HFFc6 (cell line): ENCODE data around the gene CDC42EP4. TPM values are rescaled to one million over a fixed set of nuclear protein-coding genes. Genes with fewer than 3 reads are reported as not detected.
"Not testable (repeated sequence)": the region's sequence is repeated elsewhere in the genome, so short reads cannot be mapped to it uniquely, and the experiment has no call there.

Source experiments
- DNase-seq: peaks from one replicate; pipeline ENCODE4 v3.0.0-alpha.2; 2018
- H3K27ac Mint-ChIP-seq: 2 replicates; pipeline ENCODE4 v1.8.0; 2020; ENCODE audit warnings: mild to moderate bottlenecking, mixed read lengths
- H3K27me3 Mint-ChIP-seq: 2 replicates; pipeline ENCODE4 v1.8.0; 2021; ENCODE audit warnings: mild to moderate bottlenecking, moderate library complexity, mixed read lengths; ENCODE audit not compliant: insufficient read depth
- H3K36me3 Mint-ChIP-seq: 2 replicates; pipeline ENCODE4 v1.8.0; 2021; ENCODE audit warnings: low read depth, mixed read lengths
- H3K4me1 Mint-ChIP-seq: 2 replicates; pipeline ENCODE4 v1.8.0; 2020; ENCODE audit warnings: low read depth, mixed read lengths
- H3K4me3 Mint-ChIP-seq: 2 replicates; pipeline ENCODE4 v1.8.0; 2020; ENCODE audit warnings: mild to moderate bottlenecking, moderate library complexity, mixed read lengths
- H3K9me3 Mint-ChIP-seq: 2 replicates; pipeline ENCODE4 v1.8.0; 2020; ENCODE audit warnings: mild to moderate bottlenecking, mixed read lengths
- CTCF ChIP-seq: fragments of 200-600 bp; sonication (generic); IDR thresholded peaks from 2 replicates; pipeline ENCODE4 v1.5.0; 2021; ENCODE audit warnings: antibody characterized with exemption, mild to moderate bottlenecking
- total RNA-seq, 6 experiments: library from RNA; stranded (reverse); fragmentation: NEBNext Ultra II Directional; extraction: Animal tissue kit (Norgen Biotek cat#: 25700); gene quantifications; 2 replicates in 1 of 6; 3 replicates in 5 of 6; pipeline ENCODE4 v1.2.3, GENCODE V29; 2021

CDC42EP4 gene
- total RNA-seq, 6 experiments from 2014 or later = 18.1 to 27.8 (median 25.9) TPM

GRCh38 chr17:73266796-73267195 lies 45.0 kb downstream of the CDC42EP4 start:
- Mint-ChIP-seq H3K36me3 (no peaks in the 10 kb centered on the region), H3K27me3 (peaks cover 7% of the 10 kb centered on the region), H3K4me3 (no peak overlapping the region), H3K27ac (no peak overlapping the region), H3K4me1 (no peaks in the 10 kb centered on the region), H3K9me3 (no peaks in the 10 kb centered on the region)
- DNase-seq = no peak
- no peak for TF ChIP-seq CTCF

- Mint-ChIP-seq H3K27ac (no peak overlapping the region), H3K27me3 (peaks cover 7% of the 10 kb centered on the region), H3K9me3 (no peaks in the 10 kb centered on the region), H3K4me3 (no peak overlapping the region), H3K36me3 (no peaks in the 10 kb centered on the region), H3K4me1 (no peaks in the 10 kb centered on the region)
- no peak for TF ChIP-seq CTCF
- no peak for DNase-seq
Observed at GRCh38 chr17:73265646-73266640, 45.9 kb downstream of the CDC42EP4 start.

- not testable (repeated sequence) for H3K4me3 Mint-ChIP-seq, H3K27ac Mint-ChIP-seq, DNase-seq, H3K4me1 Mint-ChIP-seq, H3K9me3 Mint-ChIP-seq, H3K36me3 Mint-ChIP-seq, H3K27me3 Mint-ChIP-seq
Observed at GRCh38 chr17:73264448-73264847, 47.4 kb downstream of the CDC42EP4 start.

- no peaks in the 10 kb centered on the region for H3K9me3 Mint-ChIP-seq
- no peak for TF ChIP-seq CTCF
- H3K4me3 Mint-ChIP-seq = no peak overlapping the region
- H3K27me3 Mint-ChIP-seq = peaks cover 7% of the 10 kb centered on the region
- H3K36me3 Mint-ChIP-seq = no peaks in the 10 kb centered on the region
- no peak overlapping the region for H3K27ac Mint-ChIP-seq
- DNase-seq = no peak
- H3K4me1 Mint-ChIP-seq = no peaks in the 10 kb centered on the region
Observed at GRCh38 chr17:73262676-73263642, 48.8 kb downstream of the CDC42EP4 start.

GRCh38 chr17:73261952-73262675 lies 49.7 kb downstream of the CDC42EP4 start:
- Mint-ChIP-seq H3K4me3 (no peak overlapping the region), H3K36me3 (no peaks in the 10 kb centered on the region), H3K4me1 (no peaks in the 10 kb centered on the region), H3K27ac (no peak overlapping the region), H3K27me3 (peaks cover 9% of the 10 kb centered on the region), H3K9me3 (no peaks in the 10 kb centered on the region)
- no peak for TF ChIP-seq CTCF
- no peak for DNase-seq
